ENCODE measurements around the gene ABL2.

The ABL2 gene

GRCh38 chr1:179094818-179095217, 134.7 kb downstream of the ABL2 start:
- no peak for DNase-seq (ENCODE audit: low read depth in 2 of 2)

GRCh38 chr1:179092896-179093461, 136.5 kb downstream of the ABL2 start:
- DNase-seq (ENCODE audit: low read depth in 2 of 2), result no peak

GRCh38 chr1:179091691-179092165, 137.7 kb downstream of the ABL2 start:
- DNase-seq (ENCODE audit: low read depth in 2 of 2), result no peak

- DNase-seq (ENCODE audit: low read depth in 2 of 2), result no peak
These were observed 138.6 kb downstream of the ABL2 start for GRCh38 chr1:179090923-179091322.

GRCh38 chr1:179090522-179090921, 139.0 kb downstream of the ABL2 start:
- no peak for DNase-seq (ENCODE audit: low read depth in 2 of 2)

GRCh38 chr1:179089827-179090482, 139.5 kb downstream of the ABL2 start:
- no peak for DNase-seq (ENCODE audit: low read depth in 2 of 2)

- DNase-seq (ENCODE audit: low read depth in 2 of 2), result no peak
These were observed 141.8 kb downstream of the ABL2 start for GRCh38 chr1:179087665-179088064.

GRCh38 chr1:179083533-179083932, 145.9 kb downstream of the ABL2 start:
- DNase-seq (ENCODE audit: low read depth in 2 of 2), result no peak

- peak in 1 of 2 donors; percentile 11 for DNase-seq (ENCODE audit: low read depth in 2 of 2)
These were observed 146.5 kb downstream of the ABL2 start for GRCh38 chr1:179082999-179083335.

- peak in 1 of 2 donors; percentile 7 for DNase-seq (ENCODE audit: low read depth in 2 of 2)
These were observed 147.0 kb downstream of the ABL2 start for GRCh38 chr1:179082333-179082998.

GRCh38 chr1:179081687-179082332, 147.7 kb downstream of the ABL2 start, which contains the start of gene TOR3A:
Gene TOR3A, plus strand, starts transcription at chr1:179082070. Its CDS starts 59 bp downstream, at chr1:179082129.
- peak; percentile 64 to 69 for DNase-seq (ENCODE audit: low read depth in 2 of 2)

- DNase-seq (ENCODE audit: low read depth in 2 of 2), result peak; percentile 7 to 12
These were observed 148.4 kb downstream of the ABL2 start for GRCh38 chr1:179080866-179081686.

- DNase-seq (ENCODE audit: low read depth in 2 of 2), result peak; percentile 14 to 47
These were observed 150.2 kb downstream of the ABL2 start for GRCh38 chr1:179079113-179079761.

- no peak for DNase-seq (ENCODE audit: low read depth in 2 of 2)
These were observed 152.1 kb downstream of the ABL2 start for GRCh38 chr1:179077396-179077795.

- no peak for DNase-seq (ENCODE audit: low read depth in 2 of 2)
These were observed 163.0 kb downstream of the ABL2 start for GRCh38 chr1:179066471-179066870.

GRCh38 chr1:179061360-179062282, 167.9 kb downstream of the ABL2 start:
- no peak for DNase-seq (ENCODE audit: low read depth in 2 of 2)

- no peak for DNase-seq (ENCODE audit: low read depth in 2 of 2)
These were observed 170.7 kb downstream of the ABL2 start for GRCh38 chr1:179058487-179059483.

- DNase-seq (ENCODE audit: low read depth in 2 of 2), result no peak
These were observed 173.5 kb downstream of the ABL2 start for GRCh38 chr1:179055937-179056336.

GRCh38 chr1:179053486-179053885, 176.0 kb downstream of the ABL2 start:
- DNase-seq (ENCODE audit: low read depth in 2 of 2), result no peak
